ENCODE data around the gene S100A3.

GRCh38 chr1:153509036-153509435, 40.0 kb downstream of the S100A3 start:
- TF ChIP-seq TAF1 (IDR thresholded peaks at IDR 0.05; ENCODE audit: borderline replicate concordance, low read depth, low read length) (no peak), POLR2A (IDR thresholded peaks at IDR 0.05; ENCODE audit: low read depth, low read length) (no peak), POLR2AphosphoS5 (IDR thresholded peaks at IDR 0.05; ENCODE audit: low read depth, low read length) (no peak)

Data from GM12892 (cell line).